ENCODE results near the gene ITGB1. TPM values are rescaled to one million over a fixed set of nuclear protein-coding genes. Genes with fewer than 3 reads are reported as not detected.
A peak's percentile ranks its signal among the peaks of the same experiment; 100 is the strongest.
"Not testable (repeated sequence)": the region's sequence is repeated elsewhere in the genome, so short reads cannot be mapped to it uniquely, and the experiment has no call there.

The ITGB1 gene
- total RNA-seq, 1 experiment from 2014 or later = 767 TPM

GRCh38 chr10:32938554-32939061, 19.4 kb downstream of the ITGB1 start:
- no peak for DNase-seq (ENCODE audit: low read depth)

DNA sequence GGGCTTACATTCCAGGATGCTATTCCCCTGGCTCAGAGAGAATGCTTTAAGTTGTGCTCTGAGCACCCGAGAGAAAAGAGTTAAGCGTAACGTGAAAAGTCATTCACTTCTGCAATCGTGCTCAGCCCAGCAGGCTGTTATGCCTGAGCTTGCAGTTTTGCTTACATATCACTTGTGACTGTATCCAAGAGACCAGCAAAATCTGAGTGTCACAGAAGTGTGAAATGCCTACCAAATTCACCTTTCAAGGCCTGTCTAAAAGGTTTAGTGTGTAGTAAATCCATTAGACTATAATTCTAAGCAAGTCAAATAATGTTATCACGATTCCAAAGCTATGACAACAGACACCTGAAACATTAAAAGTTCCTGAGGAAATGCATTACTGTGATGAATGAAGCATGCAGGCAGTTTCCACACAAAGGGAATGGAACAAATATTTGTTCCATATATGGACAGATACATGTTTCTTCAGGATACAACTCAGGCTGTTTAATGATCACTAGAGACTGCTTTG, 20.1 kb downstream of the ITGB1 start:
- DNase-seq (ENCODE audit: low read depth) = no peak

DNA sequence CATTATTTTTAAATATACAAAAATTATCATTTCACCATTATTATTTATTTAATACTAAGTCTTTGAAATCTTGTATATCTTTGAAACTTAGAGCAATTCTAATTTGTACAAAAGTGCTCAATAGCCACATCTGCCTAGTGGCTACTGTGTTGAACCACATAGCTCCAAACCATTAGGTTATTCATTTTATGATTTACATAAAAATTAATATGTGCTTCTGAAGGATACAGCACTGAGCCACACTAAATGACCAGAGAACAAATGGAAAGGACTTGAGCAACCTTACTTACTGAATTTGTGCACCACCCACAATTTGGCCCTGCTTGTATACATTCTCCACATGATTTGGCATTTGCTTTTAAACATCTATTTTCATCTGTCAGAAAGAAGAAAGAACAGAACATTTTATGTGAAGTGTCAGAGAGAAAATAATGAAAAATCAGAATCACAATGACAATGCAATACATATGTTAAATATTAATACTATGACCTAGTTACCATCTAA, 25.8 kb downstream of the ITGB1 start:
- no peak for DNase-seq (ENCODE audit: low read depth)

- DNase-seq (ENCODE audit: low read depth) = no peak
These were observed 26.4 kb downstream of the ITGB1 start for GRCh38 chr10:32931593-32931992.

DNA sequence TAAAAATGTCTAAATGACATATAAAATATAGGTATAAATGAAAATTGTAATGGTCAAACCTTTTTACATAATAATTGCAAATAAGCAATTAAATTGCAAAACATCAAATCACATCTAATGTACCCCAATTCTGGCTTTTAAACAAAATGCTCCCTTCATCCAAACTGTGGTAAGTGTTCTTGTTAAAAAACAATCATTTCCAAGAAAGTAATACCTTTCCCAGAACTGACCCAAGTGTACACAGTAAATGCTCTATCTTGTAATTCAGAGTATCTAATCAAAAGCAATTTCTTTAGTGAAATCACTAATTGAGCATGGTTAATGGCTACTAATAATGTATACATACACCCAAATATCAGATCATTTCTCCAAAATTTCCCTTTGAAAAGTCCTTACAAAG, 28.0 kb downstream of the ITGB1 start:
- DNase-seq (ENCODE audit: low read depth) = no peak

DNA sequence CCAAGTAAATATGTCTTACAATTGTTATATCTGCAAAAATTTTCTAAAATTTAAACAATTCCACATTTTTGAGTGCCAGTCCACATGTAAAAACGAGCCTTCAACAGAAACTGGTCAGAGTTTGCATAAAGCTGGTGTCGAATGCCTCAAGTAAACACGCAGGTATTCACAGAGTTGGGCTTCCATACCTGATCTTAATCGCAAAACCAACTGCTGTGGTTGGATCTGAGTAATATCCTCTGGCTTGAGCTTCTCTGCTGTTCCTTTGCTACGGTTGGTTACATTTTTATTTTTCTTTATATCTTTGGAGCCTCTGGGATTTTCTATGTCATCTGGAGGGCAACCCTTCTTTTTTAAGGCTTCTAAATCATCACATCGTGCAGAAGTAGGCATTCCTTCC, 28.4 kb downstream of the ITGB1 start:
- DNase-seq (ENCODE audit: low read depth) = no peak

- no peak for DNase-seq (ENCODE audit: low read depth)
These were observed 30.3 kb downstream of the ITGB1 start for GRCh38 chr10:32927750-32928149.

DNA sequence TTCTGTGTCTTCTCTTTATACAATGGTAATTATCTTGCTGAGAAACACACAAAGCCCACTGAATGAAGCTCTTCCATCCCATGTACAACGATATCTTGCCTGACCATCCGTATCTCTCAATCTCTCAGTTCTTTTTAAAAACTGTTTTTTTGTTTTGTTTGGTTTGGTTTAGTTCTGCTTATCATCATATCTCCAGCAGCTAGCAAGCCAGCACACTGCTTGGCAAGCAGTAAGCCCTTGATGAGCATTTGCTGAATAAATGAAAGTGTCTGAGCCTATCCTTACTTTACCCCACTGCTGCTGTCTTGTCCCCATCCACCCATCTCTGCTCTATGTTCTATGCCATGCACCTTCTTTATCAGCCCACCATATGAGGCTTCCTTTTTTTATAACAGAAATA, 34.2 kb downstream of the ITGB1 start:
- no peak for DNase-seq (ENCODE audit: low read depth)

- no peak for DNase-seq (ENCODE audit: low read depth)
These were observed 34.9 kb downstream of the ITGB1 start for GRCh38 chr10:32923134-32923533.

GRCh38 chr10:32922170-32922569, 35.9 kb downstream of the ITGB1 start:
- no peak for DNase-seq (ENCODE audit: low read depth)

DNA sequence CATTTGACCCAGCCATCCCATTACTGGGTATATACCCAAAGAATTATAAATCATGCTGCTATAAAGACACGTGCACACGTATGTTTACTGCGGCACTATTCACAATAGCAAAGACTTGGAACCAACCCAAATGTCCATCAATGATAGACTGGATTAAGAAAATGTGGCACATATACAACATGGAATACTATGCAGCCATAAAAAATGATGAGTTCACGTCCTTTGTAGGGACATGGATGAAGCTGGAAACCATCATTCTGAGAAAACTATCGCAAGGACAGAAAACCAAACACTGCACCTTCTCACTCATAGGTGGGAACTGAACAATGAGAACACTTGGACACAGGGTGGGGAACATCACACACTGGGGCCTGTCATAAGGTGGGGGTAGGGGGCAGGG, 40.2 kb downstream of the ITGB1 start:
- not testable (repeated sequence) for DNase-seq (ENCODE audit: low read depth)

- no peak for DNase-seq (ENCODE audit: low read depth)
These were observed 46.6 kb downstream of the ITGB1 start for GRCh38 chr10:32911285-32912016.

GRCh38 chr10:32909970-32910369, 48.1 kb downstream of the ITGB1 start:
- DNase-seq (ENCODE audit: low read depth) = not testable (repeated sequence)

- no peak for DNase-seq (ENCODE audit: low read depth)
These were observed 48.6 kb downstream of the ITGB1 start for GRCh38 chr10:32909456-32909855.

DNA sequence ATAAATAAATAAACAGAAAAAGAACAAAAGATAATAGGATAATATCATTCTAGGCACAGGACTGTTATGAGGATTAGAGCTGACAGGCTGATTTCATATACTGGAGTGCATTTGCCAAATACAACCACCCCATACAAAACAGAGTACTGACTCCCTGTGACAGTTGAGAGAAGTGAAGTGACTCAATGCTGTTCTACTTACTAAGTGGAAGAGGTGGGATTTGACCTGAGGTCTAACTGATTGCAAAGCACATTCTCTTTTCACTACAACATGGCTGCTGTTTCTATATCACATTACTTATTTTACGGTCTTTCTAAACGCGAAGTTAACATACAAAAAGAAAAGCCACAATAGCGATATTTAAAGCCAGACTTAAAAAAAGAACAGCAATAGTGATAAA, 51.4 kb downstream of the ITGB1 start:
- DNase-seq (ENCODE audit: low read depth) = no peak

GRCh38 chr10:32905466-32905865, 52.6 kb downstream of the ITGB1 start:
- no peak for DNase-seq (ENCODE audit: low read depth)

DNA sequence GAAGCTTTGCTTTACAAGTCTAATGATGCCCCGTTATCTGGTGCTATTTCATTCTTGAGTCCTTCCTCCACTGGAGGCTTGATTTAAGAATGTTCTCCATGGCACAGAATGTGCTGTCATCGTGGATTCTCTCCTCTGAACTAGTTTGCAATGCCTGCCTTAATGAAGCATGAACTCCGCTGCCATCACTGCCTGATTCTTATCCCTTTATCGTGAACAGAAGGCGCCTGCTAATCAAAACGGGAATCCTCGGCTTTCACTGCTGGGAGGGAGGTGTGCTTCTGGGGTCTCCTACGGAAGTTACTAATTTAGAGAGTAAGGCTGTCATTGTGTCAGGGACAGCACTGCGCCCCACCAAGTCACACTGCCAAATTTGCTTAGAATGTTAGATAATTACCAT, 56.2 kb downstream of the ITGB1 start:
- no peak for DNase-seq (ENCODE audit: low read depth)

DNA sequence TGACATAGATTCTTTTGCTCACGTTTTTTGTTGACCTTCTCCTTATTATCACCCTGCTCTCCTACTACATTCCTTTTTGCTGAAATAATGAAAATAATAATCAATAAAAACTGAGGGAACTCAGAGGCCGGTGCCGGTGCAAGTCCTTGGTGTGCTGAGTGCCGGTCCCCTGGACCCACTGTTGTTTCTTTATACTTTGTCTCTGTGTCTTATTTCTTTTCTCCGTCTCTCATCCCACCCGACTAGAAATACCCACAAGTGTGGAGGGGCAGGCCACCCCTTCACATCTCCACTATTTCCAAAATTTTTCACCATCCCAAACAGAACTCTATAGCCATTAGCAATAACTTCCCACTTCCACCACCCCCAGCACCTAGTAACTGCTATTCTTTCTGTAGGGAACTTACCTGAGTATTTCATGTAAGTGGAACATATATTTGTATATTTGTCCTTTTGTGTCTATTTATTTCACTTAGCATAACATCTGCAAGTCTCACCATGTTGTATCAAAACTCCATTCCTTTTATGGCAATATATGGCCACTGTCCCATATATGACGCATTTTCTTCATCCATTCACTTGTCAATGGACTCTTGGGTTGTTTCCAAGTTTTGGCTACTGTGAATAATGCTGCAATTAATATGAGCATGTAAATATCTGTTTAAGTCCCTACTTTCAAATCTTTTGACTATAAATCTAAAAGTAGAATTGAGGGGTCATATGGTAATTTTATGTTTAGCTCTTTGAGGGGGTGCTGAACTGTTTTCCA, 62.6 kb downstream of the ITGB1 start:
- not testable (repeated sequence) for DNase-seq (ENCODE audit: low read depth)

- DNase-seq (ENCODE audit: low read depth) = no peak
These were observed 63.9 kb downstream of the ITGB1 start for GRCh38 chr10:32893916-32894664.

GRCh38 chr10:32893434-32893833, 64.6 kb downstream of the ITGB1 start:
- peak; percentile 17 for DNase-seq (ENCODE audit: low read depth)

GRCh38 chr10:32891261-32891660, 66.8 kb downstream of the ITGB1 start:
- no peak for DNase-seq (ENCODE audit: low read depth)

- no peak for DNase-seq (ENCODE audit: low read depth)
These were observed 67.6 kb downstream of the ITGB1 start for GRCh38 chr10:32890444-32890843.

All from HT1080 (cell line).